HCT116 (cell line): Measurements from ENCODE around the gene DISP2. TPM values are rescaled to one million over a fixed set of nuclear protein-coding genes. Genes with fewer than 3 reads are reported as not detected.

ENCODE experiments used
- ATAC-seq: fragments of 200-7000 bp; cut with Tn5 transposase; 2 replicates; pipeline ENCODE4 v1.9.1; 2020; ENCODE audit warnings: mild to moderate bottlenecking, moderate library complexity
- BruUV-seq: library from RNA; stranded (reverse); fragments of 400-500 nt; replicated peaks from 2 replicates; lab custom pipeline; 2021; lab: Mats Ljungman, UMichigan
- CTCF ChIA-PET: fragments of 300-600 bp; sonication (Branson Sonifier 250); formaldehyde crosslinking; loops from one replicate; lab custom pipeline; 2021; ENCODE audit warnings: antibody characterized with exemption; lab: Charles Lee
- POLR2A ChIA-PET: fragments of 300-600, 350-600 bp; sonication (Branson Sonifier 250); formaldehyde crosslinking; loops from one replicate; lab custom pipeline; 2021; ENCODE audit warnings: antibody characterized with exemption; lab: Charles Lee
- RAD21 ChIA-PET, 2 experiments: fragments of 300-600 bp; sonication (Branson Sonifier 250); formaldehyde crosslinking; loops; one replicate each; lab custom pipeline; 2023; ENCODE audit warnings: low total read pairs in 2 of 2; ENCODE audit not compliant: uncharacterized antibody in 2 of 2, unreplicated experiment in 2 of 2, low non-redundant PET in 1 of 2; lab: Charles Lee
- DNase-seq: peaks from one replicate; pipeline ENCODE4 v3.0.0-alpha.2; 2010; ENCODE audit warnings: low read depth, low spot score
- H2AFZ ChIP-seq: fragments of 200-600 bp; shearing (Covaris generic), sonication (generic); 2 replicates; pipeline ENCODE4 v1.6.1; 2017; ENCODE audit warnings: low read depth, mixed run types, mixed read lengths, antibody characterized with exemption, low read length; ENCODE audit not compliant: poor library complexity, severe bottlenecking
- H3K27ac ChIP-seq: 2 replicates; pipeline ENCODE4 v1.5.1; 2012; ENCODE audit warnings: low read depth, low read length
- H3K27me3 ChIP-seq: fragments of 200-600 bp; sonication (generic); 2 replicates; pipeline ENCODE4 v1.6.1; 2016; ENCODE audit warnings: mixed run types, low read length, mixed read lengths; ENCODE audit not compliant: insufficient read depth
- H3K36me3 ChIP-seq, 2 experiments: fragments of 200-500 bp in 1 of 2; fragments of 200-600 bp in 1 of 2; sonication (Bioruptor generic) in 1 of 2; sonication (generic) in 1 of 2; 2 replicates each; pipeline versions ENCODE4 v1.5.1 to v1.6.1; 2014 to 2016; ENCODE audit warnings: low read length in 2 of 2, inconsistent platforms in 1 of 2, mixed read lengths in 1 of 2, mixed run types in 1 of 2; ENCODE audit not compliant: insufficient read depth in 2 of 2, control insufficient read depth in 1 of 2
- H3K4me1 ChIP-seq, 2 experiments: fragments of 200-600 bp in 1 of 2; sonication (generic) in 1 of 2; 2 replicates each; pipeline versions ENCODE4 v1.5.1 to v1.6.1; 2012 to 2017; ENCODE audit warnings: low read length in 2 of 2, inconsistent platforms in 1 of 2, mild to moderate bottlenecking in 1 of 2, mixed read lengths in 1 of 2, mixed run types in 1 of 2, moderate library complexity in 1 of 2; ENCODE audit not compliant: insufficient read depth in 2 of 2, control insufficient read depth in 1 of 2
- H3K4me2 ChIP-seq: fragments of 200-600 bp; sonication (generic); 2 replicates; pipeline ENCODE4 v1.6.1; 2017; ENCODE audit warnings: mixed run types, low read length, mixed read lengths
- H3K4me3 ChIP-seq, 2 experiments: fragments of 200-600 bp in 1 of 2; sonication (generic) in 1 of 2; replicated peaks in 1 of 2; 2 replicates each; pipeline ENCODE4 v1.5.1; 2011 to 2016; ENCODE audit warnings: low read length in 2 of 2, control low read depth in 1 of 2, low read depth in 1 of 2, mild to moderate bottlenecking in 1 of 2, mixed read lengths in 1 of 2, mixed run types in 1 of 2
- H3K79me2 ChIP-seq: fragments of 200-600 bp; sonication (generic); 2 replicates; pipeline ENCODE4 v1.6.1; 2017; ENCODE audit warnings: mild to moderate bottlenecking, mixed run types, low read length, moderate library complexity, mixed read lengths; ENCODE audit not compliant: insufficient read depth
- H3K9ac ChIP-seq: fragments of 200-600 bp; sonication (generic); 2 replicates; pipeline ENCODE4 v1.6.1; 2016; ENCODE audit warnings: low read length, mixed read lengths
- H3K9me2 ChIP-seq: fragments of 200-600 bp; sonication (generic), shearing (Covaris generic); 2 replicates; pipeline ENCODE4 v1.6.1; 2017; ENCODE audit warnings: mixed run types, mild to moderate bottlenecking, moderate library complexity; ENCODE audit not compliant: insufficient read depth
- H3K9me3 ChIP-seq, 2 experiments: fragments of 200-500 bp in 1 of 2; fragments of 200-600 bp in 1 of 2; sonication (Bioruptor generic) in 1 of 2; sonication (generic) in 1 of 2; 2 replicates each; pipeline ENCODE4 v1.6.1; 2014 to 2017; ENCODE audit warnings: low read length in 2 of 2, mixed read lengths in 2 of 2, inconsistent platforms in 1 of 2, low read depth in 1 of 2, mild to moderate bottlenecking in 1 of 2, mixed run types in 1 of 2, moderate library complexity in 1 of 2; ENCODE audit not compliant: control insufficient read depth in 1 of 2, insufficient read depth in 1 of 2
- H4K20me1 ChIP-seq: fragments of 200-600 bp; sonication (generic), shearing (Covaris generic); 2 replicates; pipeline ENCODE4 v1.6.1; 2017; ENCODE audit warnings: mixed run types, mild to moderate bottlenecking, moderate library complexity; ENCODE audit not compliant: insufficient read depth
- CBX3 ChIP-seq: IDR thresholded peaks from 2 replicates; pipeline ENCODE4 v1.6.1; 2012; ENCODE audit warnings: low read depth
- CEBPB ChIP-seq: IDR thresholded peaks from 2 replicates; pipeline ENCODE4 v1.6.1; 2012; ENCODE audit warnings: low read depth
- CTCF ChIP-seq, 3 experiments: fragments of 200-600 bp in 1 of 3; sonication (generic) in 1 of 3; IDR thresholded peaks in 2 of 3; conservative IDR thresholded peaks in 1 of 3; 2 replicates each; pipeline ENCODE4 v1.5.1; 2012 to 2017; ENCODE audit warnings: low read depth in 2 of 3, low read length in 2 of 3, antibody characterized with exemption in 1 of 3, borderline replicate concordance in 1 of 3, control low read depth in 1 of 3, mild to moderate bottlenecking in 1 of 3, mixed read lengths in 1 of 3, mixed run types in 1 of 3, moderate library complexity in 1 of 3; ENCODE audit not compliant: insufficient read depth in 1 of 3
- EGR1 ChIP-seq: IDR thresholded peaks from 2 replicates; pipeline ENCODE4 v1.6.1; 2012; ENCODE audit warnings: low read depth
- EZH2phosphoT487 ChIP-seq: fragments of 200-600 bp; IDR thresholded peaks from 2 replicates; pipeline ENCODE4 v1.6.1; 2018; ENCODE audit warnings: antibody characterized with exemption, borderline replicate concordance
- JUND ChIP-seq: IDR thresholded peaks from 2 replicates; pipeline ENCODE4 v1.6.1; 2012
- MAX ChIP-seq: IDR thresholded peaks from 2 replicates; pipeline ENCODE4 v1.6.1; 2012
- POLR2AphosphoS5 ChIP-seq: IDR thresholded peaks from 2 replicates; pipeline ENCODE4 v1.6.1; 2011; ENCODE audit warnings: mild to moderate bottlenecking, low read depth, low read length, moderate library complexity
- RAD21 ChIP-seq: IDR thresholded peaks from 2 replicates; pipeline ENCODE4 v1.6.1; 2012; ENCODE audit warnings: low read depth, mild to moderate bottlenecking
- REST ChIP-seq: IDR thresholded peaks from 2 replicates; pipeline ENCODE4 v1.6.1; 2012; ENCODE audit warnings: low read depth
- SIN3A ChIP-seq: IDR thresholded peaks from 2 replicates; pipeline ENCODE4 v1.6.1; 2012; ENCODE audit warnings: low read depth
- SRF ChIP-seq: IDR thresholded peaks from 2 replicates; pipeline ENCODE4 v1.6.1; 2012; ENCODE audit warnings: low read depth
- TCF7L2 ChIP-seq: IDR thresholded peaks from 2 replicates; pipeline ENCODE4 v1.7.0; 2011; ENCODE audit warnings: borderline replicate concordance, inconsistent platforms; ENCODE audit not compliant: insufficient read depth, insufficient read length; ENCODE audit errors: extremely low read depth
- ZBTB33 ChIP-seq: IDR thresholded peaks from 2 replicates; pipeline ENCODE4 v1.6.1; 2011; ENCODE audit warnings: mild to moderate bottlenecking, low read length, moderate library complexity; ENCODE audit not compliant: insufficient replicate concordance; ENCODE audit errors: extremely low read depth
- ZFX ChIP-seq: fragments of 450-650 bp; IDR thresholded peaks from 2 replicates; pipeline ENCODE4 v1.6.1; 2017
- intact Hi-C: fragments of 100-400 bp; cut with micrococcal nuclease; formaldehyde crosslinking; loops from 2 replicates; pipeline ENCODE4 v1.10.0; 2022
- total RNA-seq: library from RNA; stranded (reverse); gene quantifications from one replicate; pipeline ENCODE4 v1.2.1, GENCODE V29; 2021; ENCODE audit not compliant: unreplicated experiment

The DISP2 gene
- total RNA-seq, 1 experiment from 2014 or later: 3.3 TPM

GRCh38 chr15:40367371-40367685 is 9.3 kb downstream of the DISP2 start (continued):
- TF ChIP-seq POLR2AphosphoS5 (no peak), CBX3 (no peak), EZH2phosphoT487 (no peak), TCF7L2 (no peak)
- TF ChIP-seq, all 23 proteins: peak for 0

- Histone ChIP-seq H3K27me3 (no peaks in the 10 kb centered on the region), H3K4me1 (peaks cover 7 to 16% of the 10 kb centered on the region in 2 experiments; a peak in 3 of 4 replicates), H3K4me2 (peak overlapping the region; percentile 67), H3K9me3 (no peaks in the 10 kb centered on the region), H3K79me2 (no peaks in the 10 kb centered on the region), H3K4me3 (peak overlapping the region; percentile 17 to 40; a peak in 2 of 4 replicates), H3K9me2 (no peaks in the 10 kb centered on the region), H3K9ac (peak overlapping the region; percentile 35; the same call in 1 of the 2 replicates), H3K36me3 (no peaks in the 10 kb centered on the region), H3K27ac (peak overlapping the region; percentile 58; the same call in 1 of the 2 replicates), H4K20me1 (no peaks in the 10 kb centered on the region), H2AFZ (no peak overlapping the region)
- BruUV-seq: no TSS peak
- ATAC-seq: peak; percentile 92
- CTCF ChIA-PET: interaction anchor here (0.9 to 1.6 kb wide), 6 partner anchors 15 to 526 kb away, joined by 3 to 6 read pairs (median 3); partner anchors contain the start of genes CCDC9B, KNSTRN and VPS18
- intact Hi-C loops: loop anchor here (1.0 kb wide), 1 partner anchor 54 kb away; no protein-coding TSS in a partner anchor
- POLR2A ChIA-PET: interaction anchor here (0.9 kb wide), 1 partner anchor 27 kb away, joined by 3 read pairs; the partner anchor contains the start of gene CCDC9B
- DNase-seq: peak; percentile 81
- RAD21 ChIA-PET: interaction anchor here in 1 of 2 experiments (1.0 to 1.3 kb wide), 2 partner anchors 29 to 45 kb away, joined by 3 to 5 read pairs; partner anchors contain the start of gene INAFM2
- no peak for TF ChIP-seq SRF
- no peak for TF ChIP-seq REST
- TF ChIP-seq CBX3: peak; percentile 89
- peak; percentile 66 for TF ChIP-seq RAD21
- peak; percentile 11 for TF ChIP-seq ZBTB33
- TF ChIP-seq EGR1: peak; percentile 86
- TF ChIP-seq JUND: no peak
- peak; percentile 67 to 96 (median 78) for TF ChIP-seq CTCF (IDR thresholded peaks at IDR 0.05 in 2 of 3, conservative IDR thresholded peaks at IDR 0.05 in 1 of 3; ENCODE audit: borderline replicate concordance in 1 of 3, insufficient read depth in 1 of 3, low read depth in 2 of 3, low read length in 2 of 3)
- TF ChIP-seq ZFX: peak; percentile 80; the same call in 1 of the 2 replicates
- TF ChIP-seq POLR2AphosphoS5: peak; percentile 50; the same call in 1 of the 2 replicates
- no peak for TF ChIP-seq CEBPB
- TF ChIP-seq MAX: peak; percentile 96
- TF ChIP-seq SIN3A: 0 out of 2 replicates have a peak, but pooled peaks have one; percentile 42
These were observed 9.9 kb downstream of the DISP2 start for GRCh38 chr15:40367686-40368611.
